HL-60 (cell line): ENCODE results near the gene MRTFA.

Source experiments
- DNase-seq, 2 experiments: peaks; one replicate each; pipeline ENCODE4 v3.0.0-alpha.2; 2010 to 2020; ENCODE audit warnings: low read depth in 1 of 2, low spot score in 1 of 2
- H3K27ac ChIP-seq: fragments of 250-450 bp; sonication (Bioruptor Pico); replicated peaks from 2 replicates; pipeline ENCODE4 v1.5.1; 2020; ENCODE audit warnings: mild to moderate bottlenecking, moderate library complexity
- H3K27me3 ChIP-seq: fragments of 250-450 bp; sonication (Bioruptor Pico); 2 replicates; pipeline ENCODE4 v1.5.1; 2021; ENCODE audit warnings: mild to moderate bottlenecking, moderate library complexity; ENCODE audit not compliant: insufficient read depth, poor library complexity, severe bottlenecking
- H3K4me3 ChIP-seq: replicated peaks from 2 replicates; pipeline ENCODE4 v1.5.1; 2011; ENCODE audit warnings: mild to moderate bottlenecking, control low read depth, low read length; ENCODE audit not compliant: insufficient read depth
- GABPA ChIP-seq: IDR thresholded peaks from 2 replicates; pipeline ENCODE4 v1.6.1; 2012; ENCODE audit warnings: low read depth
- POLR2AphosphoS5 ChIP-seq: IDR thresholded peaks from 2 replicates; pipeline ENCODE4 v1.6.1; 2012; ENCODE audit warnings: low read depth
- SPI1 ChIP-seq: IDR thresholded peaks from 2 replicates; pipeline ENCODE4 v1.6.1; 2012; ENCODE audit warnings: low read depth, mild to moderate bottlenecking, borderline replicate concordance
- TF ChIP-seq, protein P1 (sequence below): IDR thresholded peaks from one replicate; pipeline ENCODE4 v1.5.1; 2011; ENCODE audit warnings: low read length, control low read depth, inconsistent platforms; ENCODE audit not compliant: insufficient read depth
- TF ChIP-seq, protein P2 (sequence below): IDR thresholded peaks from 2 replicates; pipeline ENCODE4 v1.6.1; 2012; ENCODE audit warnings: low read depth; ENCODE audit not compliant: insufficient replicate concordance

Gene MRTFA

DNA sequence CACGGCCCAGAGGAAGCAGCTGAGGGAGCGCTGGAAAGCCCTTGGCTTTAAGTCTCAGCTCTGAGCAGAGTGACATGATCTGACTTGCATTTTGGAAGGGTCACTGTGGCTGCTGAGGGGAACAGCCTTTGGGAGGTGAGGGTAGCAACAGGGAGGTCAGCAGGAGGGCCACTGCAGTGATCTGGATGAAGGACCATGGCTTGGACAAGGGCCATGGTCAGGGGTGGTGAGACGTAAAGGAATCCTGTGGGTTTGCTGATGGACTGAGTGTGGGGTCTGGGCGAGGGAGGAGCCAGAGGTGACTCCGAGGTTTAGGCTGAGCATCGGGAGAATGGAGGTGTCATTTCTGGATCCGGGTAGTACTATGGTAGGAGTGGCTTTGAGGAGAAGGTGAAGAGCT is 232.9 kb downstream of the MRTFA start:
- Histone ChIP-seq H3K4me3 (no peak overlapping the region), H3K27ac (no peak overlapping the region), H3K27me3 (no peaks in the 10 kb centered on the region)
- no peak for DNase-seq
- TF ChIP-seq POLR2AphosphoS5: no peak
- TF ChIP-seq, protein P1, sequence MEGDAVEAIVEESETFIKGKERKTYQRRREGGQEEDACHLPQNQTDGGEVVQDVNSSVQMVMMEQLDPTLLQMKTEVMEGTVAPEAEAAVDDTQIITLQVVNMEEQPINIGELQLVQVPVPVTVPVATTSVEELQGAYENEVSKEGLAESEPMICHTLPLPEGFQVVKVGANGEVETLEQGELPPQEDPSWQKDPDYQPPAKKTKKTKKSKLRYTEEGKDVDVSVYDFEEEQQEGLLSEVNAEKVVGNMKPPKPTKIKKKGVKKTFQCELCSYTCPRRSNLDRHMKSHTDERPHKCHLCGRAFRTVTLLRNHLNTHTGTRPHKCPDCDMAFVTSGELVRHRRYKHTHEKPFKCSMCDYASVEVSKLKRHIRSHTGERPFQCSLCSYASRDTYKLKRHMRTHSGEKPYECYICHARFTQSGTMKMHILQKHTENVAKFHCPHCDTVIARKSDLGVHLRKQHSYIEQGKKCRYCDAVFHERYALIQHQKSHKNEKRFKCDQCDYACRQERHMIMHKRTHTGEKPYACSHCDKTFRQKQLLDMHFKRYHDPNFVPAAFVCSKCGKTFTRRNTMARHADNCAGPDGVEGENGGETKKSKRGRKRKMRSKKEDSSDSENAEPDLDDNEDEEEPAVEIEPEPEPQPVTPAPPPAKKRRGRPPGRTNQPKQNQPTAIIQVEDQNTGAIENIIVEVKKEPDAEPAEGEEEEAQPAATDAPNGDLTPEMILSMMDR: no peak
- TF ChIP-seq, protein P2, sequence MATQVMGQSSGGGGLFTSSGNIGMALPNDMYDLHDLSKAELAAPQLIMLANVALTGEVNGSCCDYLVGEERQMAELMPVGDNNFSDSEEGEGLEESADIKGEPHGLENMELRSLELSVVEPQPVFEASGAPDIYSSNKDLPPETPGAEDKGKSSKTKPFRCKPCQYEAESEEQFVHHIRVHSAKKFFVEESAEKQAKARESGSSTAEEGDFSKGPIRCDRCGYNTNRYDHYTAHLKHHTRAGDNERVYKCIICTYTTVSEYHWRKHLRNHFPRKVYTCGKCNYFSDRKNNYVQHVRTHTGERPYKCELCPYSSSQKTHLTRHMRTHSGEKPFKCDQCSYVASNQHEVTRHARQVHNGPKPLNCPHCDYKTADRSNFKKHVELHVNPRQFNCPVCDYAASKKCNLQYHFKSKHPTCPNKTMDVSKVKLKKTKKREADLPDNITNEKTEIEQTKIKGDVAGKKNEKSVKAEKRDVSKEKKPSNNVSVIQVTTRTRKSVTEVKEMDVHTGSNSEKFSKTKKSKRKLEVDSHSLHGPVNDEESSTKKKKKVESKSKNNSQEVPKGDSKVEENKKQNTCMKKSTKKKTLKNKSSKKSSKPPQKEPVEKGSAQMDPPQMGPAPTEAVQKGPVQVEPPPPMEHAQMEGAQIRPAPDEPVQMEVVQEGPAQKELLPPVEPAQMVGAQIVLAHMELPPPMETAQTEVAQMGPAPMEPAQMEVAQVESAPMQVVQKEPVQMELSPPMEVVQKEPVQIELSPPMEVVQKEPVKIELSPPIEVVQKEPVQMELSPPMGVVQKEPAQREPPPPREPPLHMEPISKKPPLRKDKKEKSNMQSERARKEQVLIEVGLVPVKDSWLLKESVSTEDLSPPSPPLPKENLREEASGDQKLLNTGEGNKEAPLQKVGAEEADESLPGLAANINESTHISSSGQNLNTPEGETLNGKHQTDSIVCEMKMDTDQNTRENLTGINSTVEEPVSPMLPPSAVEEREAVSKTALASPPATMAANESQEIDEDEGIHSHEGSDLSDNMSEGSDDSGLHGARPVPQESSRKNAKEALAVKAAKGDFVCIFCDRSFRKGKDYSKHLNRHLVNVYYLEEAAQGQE: no peak
- TF ChIP-seq GABPA: no peak
- TF ChIP-seq SPI1: no peak

- TF ChIP-seq, protein P2: no peak
- no peak overlapping the region for H3K4me3 ChIP-seq
- no peaks in the 10 kb centered on the region for H3K27me3 ChIP-seq
- H3K27ac ChIP-seq: no peak overlapping the region
- no peak for DNase-seq
Observed at GRCh38 chr22:40403141-40403540, 233.4 kb downstream of the MRTFA start.

DNA sequence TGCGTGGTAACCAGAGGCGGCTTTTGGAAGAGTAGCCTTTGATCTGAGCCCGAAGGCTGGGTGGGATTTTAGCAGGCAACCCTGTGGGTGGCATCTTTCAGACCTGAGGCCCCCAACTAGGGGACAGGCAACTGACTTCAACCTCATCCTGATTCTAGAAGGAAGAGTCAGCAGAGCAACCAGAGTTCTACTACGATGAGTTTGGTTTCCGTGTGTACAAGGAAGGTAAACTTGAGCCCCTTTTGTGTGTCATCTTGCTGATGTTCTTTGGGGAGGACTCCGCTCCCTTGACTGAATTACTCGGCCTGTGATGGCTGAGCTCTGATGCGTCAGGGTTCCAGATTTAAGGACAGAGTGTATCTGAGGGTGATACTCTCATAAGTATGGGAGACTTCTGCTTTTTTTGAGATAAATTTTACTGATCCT is 234.5 kb downstream of the MRTFA start:
- Histone ChIP-seq H3K4me3 (no peak overlapping the region), H3K27ac (no peak overlapping the region), H3K27me3 (no peaks in the 10 kb centered on the region)
- DNase-seq: no peak
- TF ChIP-seq, protein P2: no peak
- peak; percentile 26; the same call in 1 of the 2 replicates for TF ChIP-seq SPI1

- TF ChIP-seq, protein P2: no peak
- TF ChIP-seq, protein P1: no peak
- TF ChIP-seq POLR2AphosphoS5 (no peak), SPI1 (no peak), GABPA (no peak)
- Histone ChIP-seq H3K27ac (peak overlapping the region; percentile 33), H3K27me3 (no peaks in the 10 kb centered on the region), H3K4me3 (no peak overlapping the region)
- DNase-seq: no peak
Observed at GRCh38 chr22:40401532-40401931, 235.0 kb downstream of the MRTFA start.
